GM15510 (cell line): Measurements from ENCODE around the gene MARK1.

ENCODE experiments used
- POLR2A ChIP-seq: IDR thresholded peaks from 3 replicates; pipeline ENCODE4 v1.6.1; 2011; ENCODE audit warnings: borderline replicate concordance; ENCODE audit not compliant: insufficient read length; ENCODE audit errors: extremely low read depth

MARK1 gene

DNA sequence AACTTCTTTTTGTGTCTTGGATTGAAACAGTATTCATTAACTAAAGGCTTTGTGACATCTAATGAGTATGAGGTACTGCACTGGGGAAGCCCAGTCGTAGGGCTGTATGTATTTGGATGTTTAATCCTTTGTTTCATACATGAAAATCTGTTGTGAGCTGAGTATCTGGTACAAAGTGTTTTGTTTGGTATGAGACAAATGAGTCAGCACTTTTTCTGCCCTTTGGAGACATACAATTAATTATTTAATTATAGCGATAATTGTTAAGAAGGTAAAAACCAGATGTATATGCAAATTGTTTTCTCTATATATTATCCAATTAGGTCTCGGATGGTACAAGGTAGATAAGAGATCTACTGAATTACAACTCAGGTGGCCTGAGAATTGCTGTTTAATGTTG is 36.3 kb downstream of the MARK1 start:
- no peak for TF ChIP-seq POLR2A

DNA sequence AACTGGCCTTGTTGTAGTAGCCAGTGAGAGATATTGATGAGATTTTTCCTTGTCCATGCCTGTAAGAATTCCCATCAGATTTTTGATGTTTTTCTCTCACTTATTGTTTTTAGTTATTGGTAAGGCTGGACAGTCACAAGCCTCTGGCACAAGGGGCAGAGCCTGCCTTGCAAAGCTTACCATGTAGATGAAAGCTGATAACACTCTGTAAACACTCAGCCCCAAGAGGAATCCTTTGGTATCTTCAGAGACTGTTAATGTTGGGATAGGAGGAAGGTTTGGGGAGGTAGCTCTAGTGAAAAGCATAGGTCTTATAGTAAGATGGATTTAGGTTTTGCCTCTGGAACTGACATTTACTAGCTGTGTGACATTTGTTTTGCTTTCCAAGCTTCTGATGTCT is 37.7 kb downstream of the MARK1 start:
- no peak for TF ChIP-seq POLR2A

DNA sequence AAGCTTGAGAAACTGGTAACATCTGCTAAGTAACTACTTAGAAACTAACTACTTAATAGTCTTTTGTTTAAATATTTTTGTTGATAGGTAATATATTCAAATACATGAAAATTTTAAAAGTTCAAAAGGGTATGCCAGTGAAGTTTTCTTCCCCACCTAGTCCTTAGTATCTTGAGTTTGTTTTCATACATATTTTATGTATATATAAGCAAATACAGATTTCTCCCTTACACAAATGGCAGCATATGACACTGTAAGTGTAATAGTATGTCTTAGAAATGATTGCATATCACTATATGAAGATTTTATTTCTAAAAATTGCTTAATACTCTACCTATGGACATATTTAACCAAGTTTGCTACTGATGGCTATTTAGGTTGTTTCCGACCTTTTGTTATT is 38.9 kb downstream of the MARK1 start:
- no peak for TF ChIP-seq POLR2A

GRCh38 chr1:220572416-220572815 is 44.5 kb downstream of the MARK1 start:
- TF ChIP-seq POLR2A, result no peak

DNA sequence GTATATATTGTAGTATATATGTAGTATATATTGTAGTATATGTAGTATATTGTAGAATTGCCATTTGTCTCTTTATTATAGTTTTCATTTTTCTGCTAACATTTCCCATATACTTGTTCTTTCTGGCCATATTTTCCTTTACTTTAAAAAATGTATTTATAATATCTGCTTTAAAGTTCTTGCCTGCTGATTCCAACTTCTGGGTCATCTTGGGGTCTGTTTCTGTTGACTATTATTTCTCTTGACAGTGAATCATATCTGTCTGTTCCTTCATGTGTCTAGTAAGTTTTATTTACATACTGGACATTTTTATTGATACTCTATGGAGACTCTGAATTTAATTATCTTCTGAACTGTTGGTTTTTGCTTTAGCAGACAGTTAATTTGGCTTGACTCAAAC is 45.9 kb downstream of the MARK1 start:
- no peak for TF ChIP-seq POLR2A

GRCh38 chr1:220575718-220576497 is 48.0 kb downstream of the MARK1 start:
- TF ChIP-seq POLR2A, result no peak

DNA sequence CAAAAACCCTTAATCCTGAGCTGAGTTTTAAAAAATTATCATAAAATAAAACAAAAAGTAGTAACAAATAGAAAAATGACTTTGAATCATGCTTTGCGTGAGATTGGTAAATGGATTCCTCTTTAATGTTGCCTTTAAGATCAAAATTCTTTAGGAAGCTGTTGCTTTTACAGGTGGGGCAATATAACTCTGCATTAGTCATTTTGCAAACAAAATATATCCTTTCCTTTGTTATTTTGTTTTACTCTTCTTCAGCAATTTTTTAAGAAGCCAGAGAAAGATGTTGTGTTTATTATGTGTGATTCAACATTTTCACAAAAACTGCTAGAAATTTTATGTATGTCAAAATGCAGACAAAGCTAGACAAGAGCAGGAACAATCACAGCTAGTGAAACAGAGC is 50.0 kb downstream of the MARK1 start:
- no peak for TF ChIP-seq POLR2A

- no peak for TF ChIP-seq POLR2A
These were observed 51.4 kb downstream of the MARK1 start for GRCh38 chr1:220579317-220579716.

- TF ChIP-seq POLR2A, result no peak
These were observed 64.8 kb downstream of the MARK1 start for GRCh38 chr1:220592714-220593113.

- no peak for TF ChIP-seq POLR2A
These were observed 66.4 kb downstream of the MARK1 start for GRCh38 chr1:220594356-220594755.

GRCh38 chr1:220595179-220595578 is 67.2 kb downstream of the MARK1 start:
- no peak for TF ChIP-seq POLR2A

DNA sequence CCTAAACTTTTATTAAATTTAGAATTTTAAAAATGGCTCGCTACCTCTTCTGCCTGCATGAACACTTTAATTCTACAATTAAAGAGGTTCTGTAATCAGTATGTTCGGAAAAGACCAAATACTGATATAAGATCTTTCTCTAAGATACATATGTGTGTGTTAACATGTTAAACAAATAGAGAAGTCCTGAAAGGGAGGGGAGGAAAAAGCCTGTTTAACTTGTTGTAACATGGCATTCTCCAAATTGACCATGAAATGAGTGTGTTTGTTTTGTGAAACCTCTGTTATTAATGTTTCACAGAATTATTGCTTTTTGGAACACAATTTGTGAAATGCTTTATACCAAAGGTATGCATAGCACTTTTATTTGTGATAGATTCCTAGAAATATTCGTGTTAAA is 77.0 kb downstream of the MARK1 start:
- TF ChIP-seq POLR2A, result no peak

- TF ChIP-seq POLR2A, result no peak
These were observed 88.9 kb downstream of the MARK1 start for GRCh38 chr1:220616836-220617235.

- no peak for TF ChIP-seq POLR2A
These were observed 100.5 kb downstream of the MARK1 start for GRCh38 chr1:220628431-220628830.

DNA sequence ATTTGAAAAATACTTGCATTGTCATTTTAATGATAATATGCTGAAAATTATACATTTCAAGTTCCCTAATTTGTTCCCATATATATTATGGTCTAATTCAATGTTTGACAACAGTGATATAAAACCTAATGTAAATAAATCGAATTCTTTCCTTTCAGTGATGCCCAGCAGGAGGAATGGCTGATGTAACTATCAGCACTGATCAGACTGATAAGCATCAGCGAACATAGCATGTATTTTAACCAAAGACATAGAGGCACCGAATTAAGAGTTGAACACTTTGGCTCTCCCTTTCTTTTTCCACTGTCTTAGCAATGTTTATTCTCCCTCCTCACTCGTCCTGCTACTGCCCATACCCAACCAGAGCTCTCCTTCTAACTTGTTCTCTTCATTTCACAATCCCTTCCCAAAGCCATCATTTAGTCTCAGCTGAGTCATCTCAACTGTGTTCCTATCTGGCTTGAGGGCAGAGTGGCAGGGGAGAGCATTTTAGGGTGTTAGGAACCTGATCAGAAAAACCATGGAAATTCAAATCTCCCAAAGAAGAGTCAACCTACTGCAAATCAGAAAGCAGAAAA is 103.4 kb downstream of the MARK1 start:
- no peak for TF ChIP-seq POLR2A

DNA sequence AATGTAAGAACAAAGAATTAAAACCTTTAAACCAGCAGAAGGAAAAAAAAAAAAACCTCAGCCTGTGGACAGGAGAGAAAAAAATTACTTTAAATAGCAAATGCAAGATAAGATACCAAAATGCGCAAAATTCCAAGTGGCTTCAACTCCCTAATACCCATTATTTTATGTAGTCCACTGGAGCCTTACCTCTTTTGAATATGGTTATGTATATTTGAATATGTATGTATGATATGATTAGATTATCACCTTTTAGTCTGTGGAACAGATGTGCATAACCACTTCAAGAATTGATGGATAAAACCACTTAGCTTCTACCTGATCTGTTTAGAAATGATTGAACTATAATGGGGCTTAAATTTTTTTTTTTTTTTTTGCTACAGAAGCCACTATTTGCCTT is 109.8 kb downstream of the MARK1 start:
- TF ChIP-seq POLR2A, result no peak
